GM11168 (cell line): ENCODE measurements around the gene LRRC47.

Source experiments
- in situ Hi-C: fragments of 300-500 bp; cut with MboI; formaldehyde crosslinking; loops from one replicate; pipeline ENCODE4 v1.12.0; 2022; ENCODE audit warnings: low sequenced_read_pairs; ENCODE audit not compliant: unreplicated experiment

LRRC47 gene

GRCh38 chr1:3796215-3797061 is at the start of gene LRRC47:
LRRC47 (minus strand) TSS chr1:3796498; CDS start chr1:3796476, 22 bp downstream.
- in situ Hi-C loops, result no loop called here

DNA sequence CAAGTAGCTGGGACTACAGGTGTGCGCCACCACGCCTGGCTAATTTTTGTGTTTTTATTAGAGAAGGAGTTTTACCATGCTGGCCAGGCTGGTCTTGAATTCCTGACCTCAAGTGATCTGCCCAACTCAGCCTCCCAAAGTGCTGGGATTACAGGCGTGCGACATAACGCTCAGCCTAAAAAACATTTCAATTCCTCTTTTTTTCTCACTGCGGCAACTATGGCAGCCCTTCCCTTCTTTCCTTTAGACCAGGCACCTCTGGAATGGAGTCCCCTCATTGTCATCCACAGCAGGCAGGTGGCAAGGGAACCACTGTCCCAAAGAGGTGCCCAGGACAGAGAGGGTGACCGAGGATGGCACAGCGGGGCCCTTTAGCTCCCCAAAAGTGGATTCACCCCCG is 46.6 kb upstream of the LRRC47 start:
- in situ Hi-C loops, result no loop called here

DNA sequence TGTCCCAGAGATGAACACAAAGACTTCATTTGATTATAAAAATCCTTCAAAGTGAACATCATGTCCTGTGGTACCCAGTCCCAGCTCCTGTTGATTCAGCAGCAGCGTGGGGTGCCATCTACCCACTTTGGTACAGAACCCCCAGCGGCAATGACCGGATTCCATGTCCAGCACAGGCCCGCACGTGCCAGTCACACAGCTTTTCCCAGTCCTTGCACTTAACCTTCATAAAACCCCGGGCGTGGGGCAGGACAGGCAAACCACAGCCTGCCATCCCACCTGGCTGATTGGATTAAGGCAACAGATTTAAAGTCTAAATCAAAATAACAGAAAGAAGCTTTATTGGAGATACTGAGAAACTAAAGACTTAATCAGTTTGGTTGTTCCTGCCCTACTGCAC is 45.2 kb upstream of the LRRC47 start:
- in situ Hi-C loops, result no loop called here

DNA sequence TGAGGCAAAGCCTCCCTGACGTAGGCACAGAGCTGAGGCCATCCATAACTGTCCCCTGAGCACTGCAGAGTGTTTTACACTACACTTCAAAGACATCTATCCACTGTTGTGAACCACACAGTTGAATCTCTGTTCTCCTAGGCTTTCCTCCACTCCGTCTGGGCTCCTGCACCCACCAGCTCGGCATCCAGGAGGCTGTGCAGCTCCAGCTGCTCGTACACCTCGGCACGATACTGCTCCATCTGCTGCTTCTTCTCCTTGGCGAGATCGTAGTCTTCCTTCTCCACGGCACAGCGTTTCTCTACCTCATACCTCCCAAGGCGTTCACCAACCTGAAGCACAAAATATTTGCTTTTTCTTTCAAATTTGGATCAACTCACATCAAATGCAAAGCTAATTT is 42.5 kb upstream of the LRRC47 start:
- in situ Hi-C loops, result no loop called here

GRCh38 chr1:3837685-3838084 is 41.4 kb upstream of the LRRC47 start:
- in situ Hi-C loops, result no loop called here

GRCh38 chr1:3837200-3837599 is 40.9 kb upstream of the LRRC47 start:
- in situ Hi-C loops, result no loop called here

DNA sequence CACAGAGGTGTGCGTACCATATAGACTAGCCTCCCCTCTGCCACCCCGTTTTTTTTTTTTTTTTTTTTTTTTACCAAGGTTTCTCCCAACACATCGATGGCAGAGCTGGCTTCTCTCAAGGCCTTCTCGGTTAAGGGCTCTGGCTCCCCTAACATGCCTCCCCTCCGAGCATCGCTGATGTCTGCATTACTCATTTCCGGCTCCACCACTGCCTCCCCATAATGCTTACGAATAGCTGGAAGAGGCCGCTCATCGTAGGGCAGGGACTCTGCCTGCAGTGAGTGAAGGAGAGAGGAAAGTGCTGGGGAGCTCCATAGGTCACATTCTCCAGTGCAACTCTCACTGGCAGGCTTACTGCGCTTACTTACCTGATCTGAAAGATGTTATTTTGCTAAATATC is 40.1 kb upstream of the LRRC47 start:
- in situ Hi-C loops, result no loop called here

DNA sequence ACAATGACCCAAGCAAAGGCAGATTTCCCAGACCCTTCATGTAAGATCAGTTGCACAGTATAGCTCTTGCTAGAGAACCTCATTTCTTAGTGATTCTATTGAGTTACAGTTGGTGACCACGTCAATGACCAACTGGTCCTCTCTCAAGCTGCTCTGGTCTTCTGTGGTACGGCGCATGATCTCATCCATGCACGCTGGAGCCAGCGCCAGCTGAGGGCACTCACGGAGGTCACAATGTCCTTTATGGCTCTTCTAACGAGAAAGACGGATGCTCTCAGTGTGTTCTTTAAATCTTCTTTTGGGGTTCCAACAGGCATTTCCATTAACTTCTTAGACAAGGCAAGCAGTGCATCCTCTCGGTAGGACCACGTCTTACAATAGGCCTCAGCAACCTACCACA is 38.4 kb upstream of the LRRC47 start:
- in situ Hi-C loops, result no loop called here

GRCh38 chr1:3831689-3832088 is 35.4 kb upstream of the LRRC47 start:
- in situ Hi-C loops, result no loop called here

GRCh38 chr1:3828391-3828790 is 32.1 kb upstream of the LRRC47 start:
- in situ Hi-C loops, result no loop called here

GRCh38 chr1:3827813-3828307 is 31.6 kb upstream of the LRRC47 start:
- in situ Hi-C loops, result no loop called here

DNA sequence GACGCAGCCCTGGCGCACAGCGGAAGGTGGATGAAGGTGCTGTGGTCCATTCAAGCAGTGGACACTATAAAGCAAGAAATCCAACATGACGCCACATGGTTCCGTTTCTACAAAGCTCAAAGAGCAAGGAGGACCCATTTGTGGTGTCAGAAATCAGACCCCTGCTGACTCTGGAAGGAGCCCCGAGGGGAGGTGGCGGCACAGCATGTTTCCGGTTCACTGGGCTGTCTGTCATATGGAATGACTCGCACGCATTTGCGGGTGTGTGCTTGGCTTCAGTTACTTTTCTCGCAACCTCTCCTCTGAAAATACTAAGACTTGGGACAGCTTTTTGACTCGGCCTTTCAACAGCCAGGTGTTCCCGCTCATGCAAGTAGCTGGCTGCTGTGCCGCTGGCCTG is 29.1 kb upstream of the LRRC47 start:
- in situ Hi-C loops, result no loop called here

- in situ Hi-C loops, result no loop called here
Measured at GRCh38 chr1:3824650-3825049, 28.4 kb upstream of the LRRC47 start.

DNA sequence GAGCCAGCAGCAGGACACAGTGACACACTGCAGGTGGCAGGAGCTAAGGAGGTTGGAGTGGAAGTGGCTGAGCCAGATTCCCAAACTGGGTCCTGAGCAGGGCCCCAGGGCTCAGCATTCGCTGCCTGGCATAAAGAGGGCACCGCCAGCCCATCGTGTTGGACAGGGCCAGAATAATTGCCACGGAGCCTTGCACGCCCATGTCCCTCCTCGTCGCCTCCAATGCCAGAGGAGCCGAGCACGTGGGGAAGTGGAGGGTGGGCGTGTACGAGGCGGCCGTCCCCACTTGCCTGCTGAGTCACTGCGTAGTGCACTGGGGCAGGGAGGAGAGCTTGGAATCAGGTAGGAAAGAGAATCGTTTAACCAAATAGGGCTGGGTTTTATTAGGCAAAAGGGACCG is 26.1 kb upstream of the LRRC47 start:
- in situ Hi-C loops, result no loop called here

GRCh38 chr1:3821908-3822307 is 25.6 kb upstream of the LRRC47 start:
- in situ Hi-C loops, result no loop called here

DNA sequence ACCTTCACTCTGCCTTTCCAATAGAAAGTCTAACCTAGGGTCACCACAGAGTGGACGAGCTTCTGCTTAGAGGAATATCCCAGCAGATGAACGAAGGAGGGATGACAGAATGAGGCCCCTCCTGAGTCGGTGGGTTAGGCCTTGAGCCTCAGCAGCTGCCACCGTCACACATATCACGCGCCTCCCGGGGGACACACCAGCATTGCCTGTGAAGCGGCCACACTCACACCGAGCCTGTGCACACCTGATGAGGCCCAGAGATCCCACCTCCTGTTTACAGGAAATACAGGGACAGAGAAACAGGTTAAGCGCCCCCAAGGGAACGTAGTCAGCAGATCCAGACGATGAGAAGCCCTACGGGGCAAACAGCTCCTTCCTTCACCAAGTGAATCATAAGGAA is 25.1 kb upstream of the LRRC47 start:
- in situ Hi-C loops, result no loop called here

GRCh38 chr1:3821004-3821403 is 24.7 kb upstream of the LRRC47 start:
- in situ Hi-C loops, result no loop called here

DNA sequence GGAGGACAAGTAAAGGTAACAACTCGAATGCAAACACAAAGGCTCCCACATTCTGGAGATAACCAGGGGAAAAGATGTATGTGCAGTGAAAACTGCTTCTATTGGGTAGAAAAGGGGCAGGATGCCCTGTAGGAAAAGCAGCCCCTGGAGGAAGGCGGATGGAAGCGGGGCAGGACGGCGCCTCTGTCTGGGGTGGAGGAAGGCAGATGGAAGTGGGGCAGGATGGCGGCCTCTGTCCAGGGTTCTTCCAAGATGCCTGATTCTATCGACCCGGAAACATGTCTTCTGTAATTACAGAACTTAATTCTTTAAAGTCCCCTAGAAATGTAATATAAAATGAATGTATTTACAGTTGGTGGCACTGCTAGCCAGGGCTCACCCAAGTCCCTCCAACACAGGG is 24.0 kb upstream of the LRRC47 start:
- in situ Hi-C loops, result no loop called here

GRCh38 chr1:3819771-3820200 is 23.5 kb upstream of the LRRC47 start:
- in situ Hi-C loops, result no loop called here

DNA sequence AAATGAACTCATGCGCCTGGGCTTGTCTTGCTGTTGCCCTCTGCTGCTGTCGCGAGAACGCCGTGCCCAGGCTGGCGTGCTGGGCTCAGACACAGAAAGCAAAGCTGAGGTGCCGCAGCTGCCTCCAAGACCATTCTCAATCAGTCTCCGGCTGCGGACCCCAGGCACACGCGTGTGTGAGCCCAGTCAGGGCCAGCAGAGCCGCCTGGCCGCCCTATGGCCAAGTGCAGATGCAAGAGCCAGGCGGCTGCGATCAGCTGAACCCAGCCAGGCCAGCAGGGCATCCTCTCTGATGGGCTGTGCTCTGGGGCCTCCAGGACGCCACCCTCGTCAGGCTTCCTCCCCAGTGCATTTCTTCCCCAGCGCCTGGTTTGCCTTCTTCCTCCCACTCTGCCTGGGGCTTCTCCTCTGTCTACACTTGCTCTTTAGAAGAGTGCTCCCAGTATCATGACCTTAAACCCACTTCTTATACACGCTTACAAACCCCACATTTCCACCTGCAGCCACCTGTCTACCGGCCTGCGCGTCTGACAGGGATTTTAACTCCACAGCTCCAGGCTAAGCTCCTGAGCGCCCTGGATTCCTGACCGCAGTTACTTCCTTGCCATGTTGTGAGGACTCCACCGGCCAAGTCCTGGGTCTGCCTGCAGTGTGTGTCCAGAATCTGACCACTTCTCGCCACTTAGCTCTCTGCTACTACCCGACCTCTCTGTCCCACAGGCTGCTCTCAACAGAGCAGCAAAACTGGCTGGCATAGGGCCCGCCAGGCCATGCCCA is 21.7 kb upstream of the LRRC47 start:
- in situ Hi-C loops, result no loop called here

DNA sequence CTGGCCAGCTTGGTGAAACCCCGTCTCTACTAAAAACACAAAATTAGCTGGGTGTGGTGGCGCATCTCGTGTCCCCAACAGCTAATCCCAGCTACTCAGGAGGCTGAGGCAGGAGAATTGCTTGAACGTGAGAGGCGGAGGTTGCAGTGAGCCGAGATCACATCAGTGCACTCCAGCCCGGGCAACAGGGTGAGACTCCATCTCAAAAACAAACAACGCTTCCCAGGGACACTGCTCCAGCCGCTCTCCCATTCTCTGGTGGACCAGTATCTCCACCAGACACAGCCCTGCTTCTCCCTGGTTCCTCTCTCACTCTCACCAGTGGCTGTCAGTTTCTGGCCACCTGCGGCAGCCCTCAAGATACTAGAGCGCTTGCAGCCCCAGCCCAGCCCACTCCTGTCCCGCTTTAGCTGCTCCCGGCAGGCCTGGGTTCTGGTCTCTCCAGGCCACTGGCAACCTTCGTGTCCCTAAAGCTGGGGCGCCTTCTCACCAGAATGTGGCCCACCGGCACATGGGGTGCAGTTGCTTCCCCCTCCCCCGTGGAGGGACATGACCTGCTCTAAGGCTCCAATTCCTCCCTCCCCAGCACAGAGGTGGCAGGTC is 20.9 kb upstream of the LRRC47 start:
- in situ Hi-C loops, result no loop called here
